Neural cell (in vitro differentiated cells): ENCODE results near the gene P3R3URF. TPM values are rescaled to one million over a fixed set of nuclear protein-coding genes. Genes with fewer than 3 reads are reported as not detected.

Experiments used
- H2AFZ ChIP-seq: fragments of 200-600, 300-800 bp; sonication (generic), shearing (Covaris generic); 2 replicates; pipeline ENCODE4 v1.6.0; 2014; ENCODE audit warnings: low read depth, mild to moderate bottlenecking, antibody characterized with exemption, low read length, moderate library complexity
- H3F3A ChIP-seq: fragments of 200-600 bp; shearing (Covaris generic); 2 replicates; pipeline ENCODE4 v1.6.1; 2016; ENCODE audit warnings: mild to moderate bottlenecking, moderate library complexity, mixed read lengths, antibody characterized with exemption, low read length; ENCODE audit not compliant: insufficient read depth, poor library complexity, severe bottlenecking
- H3K27ac ChIP-seq: fragments of 200-600, 300-800 bp; sonication (generic), shearing (Covaris generic); 2 replicates; pipeline ENCODE4 v1.5.1; 2014; ENCODE audit warnings: mild to moderate bottlenecking, low read length, moderate library complexity
- H3K27me3 ChIP-seq: fragments of 300-800, 200-600 bp; sonication (generic), shearing (Covaris generic); 2 replicates; pipeline ENCODE4 v1.6.0; 2014; ENCODE audit warnings: mild to moderate bottlenecking, low read depth, low read length, moderate library complexity; ENCODE audit not compliant: insufficient read depth
- H3K36me3 ChIP-seq: fragments of 300-800, 200-600 bp; sonication (generic), shearing (Covaris generic); 2 replicates; pipeline ENCODE4 v1.5.1; 2014; ENCODE audit warnings: mild to moderate bottlenecking, antibody characterized with exemption, low read length, moderate library complexity; ENCODE audit not compliant: insufficient read depth
- H3K4me2 ChIP-seq: fragments of 300-800, 200-600 bp; sonication (generic), shearing (Covaris generic); 2 replicates; pipeline ENCODE4 v1.6.0; 2014; ENCODE audit warnings: mild to moderate bottlenecking, low read length
- H3K4me3 ChIP-seq: fragments of 300-800, 200-600 bp; sonication (generic), shearing (Covaris generic); 2 replicates; pipeline ENCODE4 v1.5.1; 2014; ENCODE audit warnings: mild to moderate bottlenecking, low read length, moderate library complexity
- H3K79me2 ChIP-seq: fragments of 200-600 bp; shearing (Covaris generic); replicated peaks from 2 replicates; pipeline ENCODE4 v1.6.0; 2014; ENCODE audit warnings: mild to moderate bottlenecking, low read length, moderate library complexity; ENCODE audit not compliant: insufficient read depth
- H3K9ac ChIP-seq: fragments of 300-800, 200-600 bp; sonication (generic), shearing (Covaris generic); 2 replicates; pipeline ENCODE4 v1.6.1; 2016; ENCODE audit warnings: mild to moderate bottlenecking, low read length, mixed read lengths
- H3K9me2 ChIP-seq: fragments of 200-600 bp; shearing (Covaris generic); 2 replicates; pipeline ENCODE4 v1.6.1; 2016; ENCODE audit warnings: mild to moderate bottlenecking, low read length, mixed read lengths; ENCODE audit not compliant: insufficient read depth
- H3K9me3 ChIP-seq: fragments of 200-600, 300-800 bp; sonication (generic), shearing (Covaris generic); 2 replicates; pipeline ENCODE4 v1.6.1; 2016; ENCODE audit warnings: mild to moderate bottlenecking, mixed run types, low read length, moderate library complexity, mixed read lengths
- H4K20me1 ChIP-seq: fragments of 200-600 bp; shearing (Covaris generic); 2 replicates; pipeline ENCODE4 v1.6.1; 2016; ENCODE audit warnings: mild to moderate bottlenecking, mixed run types; ENCODE audit not compliant: insufficient read depth
- CTCF ChIP-seq: fragments of 450-650 bp; IDR thresholded peaks from 2 replicates; pipeline ENCODE4 v1.5.1; 2014; ENCODE audit warnings: antibody characterized with exemption, mild to moderate bottlenecking, moderate library complexity; ENCODE audit not compliant: poor library complexity, severe bottlenecking
- EP300 ChIP-seq: fragments of 450-650 bp; conservative IDR thresholded peaks from 2 replicates; pipeline ENCODE4 v1.6.1; 2014; ENCODE audit warnings: antibody characterized with exemption, mild to moderate bottlenecking, moderate library complexity; ENCODE audit not compliant: poor library complexity, severe bottlenecking
- EZH2 ChIP-seq: fragments of 200-600, 300-800 bp; shearing (Covaris generic), sonication (generic); IDR thresholded peaks from 2 replicates; pipeline ENCODE4 v1.6.1; 2014; ENCODE audit warnings: antibody characterized with exemption, low read length, borderline replicate concordance, mild to moderate bottlenecking; ENCODE audit not compliant: insufficient read depth, poor library complexity, severe bottlenecking
- MXI1 ChIP-seq: fragments of 450-650 bp; conservative IDR thresholded peaks from 2 replicates; pipeline ENCODE4 v1.6.1; 2014; ENCODE audit warnings: antibody characterized with exemption, mild to moderate bottlenecking; ENCODE audit not compliant: poor library complexity, severe bottlenecking
- POLR2AphosphoS5 ChIP-seq: IDR thresholded peaks from 2 replicates; pipeline ENCODE4 v1.6.1; 2012
- RAD21 ChIP-seq: fragments of 450-650 bp; conservative IDR thresholded peaks from 2 replicates; pipeline ENCODE4 v1.6.1; 2014; ENCODE audit warnings: antibody characterized with exemption, mild to moderate bottlenecking, moderate library complexity
- REST ChIP-seq: IDR thresholded peaks from 2 replicates; pipeline ENCODE4 v1.6.1; 2012; ENCODE audit warnings: borderline replicate concordance
- SMC3 ChIP-seq: fragments of 450-650 bp; conservative IDR thresholded peaks from 2 replicates; pipeline ENCODE4 v1.6.1; 2014; ENCODE audit warnings: antibody characterized with exemption, mild to moderate bottlenecking, moderate library complexity; ENCODE audit not compliant: poor library complexity
- TAF1 ChIP-seq: IDR thresholded peaks from 2 replicates; pipeline ENCODE4 v1.6.1; 2012; ENCODE audit warnings: low read depth
- polyA plus RNA-seq: library from polyadenylated mRNA; depleted of rRNA; stranded (reverse); fragments of >200 nt; gene quantifications from 2 replicates; pipeline ENCODE4 v1.2.3, GENCODE V29; 2014

Gene P3R3URF
- polyA plus RNA-seq, 1 donor from 2014 or later = not detected

GRCh38 chr1:46183926-46184557, 7.8 kb upstream of the P3R3URF start:
- H3K9me2 ChIP-seq = no peaks in the 10 kb centered on the region
- H2AFZ ChIP-seq = no peak overlapping the region
- H3F3A ChIP-seq = no peaks in the 10 kb centered on the region
- no peaks in the 10 kb centered on the region for H3K79me2 ChIP-seq
- no peaks in the 10 kb centered on the region for H4K20me1 ChIP-seq
- TF ChIP-seq RAD21 (no peak), MXI1 (no peak), REST (no peak), EP300 (no peak), TAF1 (no peak), CTCF (no peak), POLR2AphosphoS5 (no peak), SMC3 (no peak), EZH2 (no peak)
- H3K9me3 ChIP-seq = no peaks in the 10 kb centered on the region
- no peak overlapping the region for H3K27ac ChIP-seq
- H3K27me3 ChIP-seq = no peaks in the 10 kb centered on the region
- no peaks in the 10 kb centered on the region for H3K36me3 ChIP-seq
- no peak overlapping the region for H3K9ac ChIP-seq
- no peak overlapping the region for H3K4me2 ChIP-seq
- no peak overlapping the region for H3K4me3 ChIP-seq

- no peak overlapping the region for H3K27ac ChIP-seq
- H3K4me2 ChIP-seq = no peak overlapping the region
Measured at GRCh38 chr1:46183079-46183847, 7.0 kb upstream of the P3R3URF start.

More at GRCh38 chr1:46183079-46183847, 7.0 kb upstream of the P3R3URF start:
- no peak overlapping the region for H3K9ac ChIP-seq
- H3K9me3 ChIP-seq = no peaks in the 10 kb centered on the region
- H3K36me3 ChIP-seq = no peaks in the 10 kb centered on the region
- no peaks in the 10 kb centered on the region for H3F3A ChIP-seq
- no peaks in the 10 kb centered on the region for H3K27me3 ChIP-seq
- no peak overlapping the region for H2AFZ ChIP-seq
- H3K9me2 ChIP-seq = no peaks in the 10 kb centered on the region
- TF ChIP-seq MXI1 = no peak
- no peak for TF ChIP-seq REST
- TF ChIP-seq CTCF = no peak
- no peak for TF ChIP-seq RAD21
- no peak for TF ChIP-seq EP300
- no peak for TF ChIP-seq TAF1
- TF ChIP-seq SMC3 = no peak
- TF ChIP-seq POLR2AphosphoS5 = no peak
- no peak for TF ChIP-seq EZH2
- no peak overlapping the region for H3K4me3 ChIP-seq
- no peaks in the 10 kb centered on the region for H3K79me2 ChIP-seq
- no peaks in the 10 kb centered on the region for H4K20me1 ChIP-seq
